Anterior cingulate cortex (tissue), 58 donors: ENCODE measurements around the gene ATP13A2.

Experiments used
- DNase-seq, 58 donors: peaks; one replicate each; lab custom pipeline; 2025; lab: John Stamatoyannopoulos, UW

ATP13A2 gene

GRCh38 chr1:17008208-17008855 lies 3.4 kb downstream of the ATP13A2 start:
- DNase-seq = no peak

DNA sequence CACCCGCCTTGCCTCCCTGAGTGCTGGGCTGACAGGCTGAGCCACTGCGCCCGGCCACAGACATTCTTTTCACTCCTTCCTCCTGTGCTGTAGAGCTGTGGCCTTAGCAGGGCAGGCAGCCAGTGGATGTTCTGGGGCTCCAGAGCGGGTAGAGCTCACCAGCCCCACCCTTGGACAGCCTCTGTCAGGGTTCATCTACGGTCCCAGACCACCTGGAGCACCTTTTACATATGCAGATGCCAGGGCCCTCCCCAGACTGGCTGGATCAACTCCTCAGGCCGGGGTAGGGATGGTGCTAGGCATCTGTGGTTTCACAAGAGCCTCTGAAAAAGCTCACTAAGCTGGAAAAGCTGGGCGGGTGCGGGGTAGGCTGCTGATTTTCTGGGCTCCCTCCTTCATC lies 4.6 kb downstream of the ATP13A2 start:
- no peak for DNase-seq

GRCh38 chr1:17005365-17005740 lies 6.4 kb downstream of the ATP13A2 start:
- DNase-seq = no peak

- DNase-seq = no peak
These were observed 7.0 kb downstream of the ATP13A2 start for GRCh38 chr1:17004466-17005364.

DNA sequence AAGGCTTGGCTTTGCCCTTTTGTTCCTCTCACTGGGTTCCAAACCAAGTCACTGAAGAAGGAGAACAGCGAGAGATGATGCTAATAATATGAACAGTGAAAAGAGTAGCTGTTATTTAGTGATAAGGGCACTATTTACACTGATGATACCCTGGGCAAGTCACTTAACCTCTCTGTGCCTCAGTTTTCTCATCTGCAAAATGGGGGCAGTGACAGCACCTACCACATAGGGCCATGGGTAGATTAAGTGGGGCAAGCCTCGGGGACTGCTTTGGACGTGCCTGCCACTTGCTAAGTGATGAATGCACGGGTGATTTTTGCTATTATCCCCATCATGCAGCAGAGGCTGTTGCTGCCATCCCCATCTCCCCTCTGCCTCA lies 9.2 kb downstream of the ATP13A2 start:
- DNase-seq = no peak

- DNase-seq = no peak
These were observed 9.8 kb downstream of the ATP13A2 start for GRCh38 chr1:17001760-17002523.

- DNase-seq = no peak
These were observed 11.9 kb downstream of the ATP13A2 start for GRCh38 chr1:16999863-17000262.

DNA sequence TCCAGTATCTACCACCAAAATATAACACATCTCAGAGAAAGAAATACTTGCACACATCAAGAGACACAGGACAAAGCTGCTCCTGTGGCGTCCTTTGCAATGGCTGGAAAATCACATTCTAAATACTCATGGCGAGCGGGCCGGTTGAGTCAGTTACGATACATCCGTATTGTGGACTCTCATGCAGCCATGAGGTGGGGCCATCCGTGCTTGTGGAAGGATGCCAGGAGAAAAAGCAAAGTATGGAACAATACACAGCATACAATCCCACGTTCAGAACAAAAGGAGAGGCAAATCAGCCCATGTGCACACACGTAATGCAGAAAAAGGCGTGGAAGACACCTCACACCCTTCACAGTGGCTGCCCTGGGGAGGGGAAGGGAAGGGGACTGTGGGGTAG lies 13.1 kb downstream of the ATP13A2 start:
- no peak for DNase-seq

DNA sequence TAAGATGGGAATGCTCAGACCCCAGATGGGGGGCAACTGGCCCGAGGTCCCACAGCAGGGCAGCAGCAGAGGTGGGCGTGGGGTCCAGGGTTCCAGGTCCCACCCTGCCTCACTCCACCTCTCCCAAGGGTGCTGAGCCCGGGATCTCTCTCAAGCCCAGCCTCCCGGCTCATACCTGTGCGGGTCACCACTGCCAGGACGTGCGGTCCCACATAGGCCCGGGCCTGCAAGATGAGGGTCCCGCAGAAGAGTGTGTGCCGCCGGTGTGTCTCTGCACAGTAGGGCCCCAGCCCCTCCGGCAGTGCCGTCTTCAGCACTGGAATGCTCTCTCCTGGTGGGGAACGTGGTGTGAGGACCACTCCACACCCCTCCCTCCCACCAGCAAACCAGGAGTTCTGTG lies 14.9 kb downstream of the ATP13A2 start:
- DNase-seq = no peak

DNA sequence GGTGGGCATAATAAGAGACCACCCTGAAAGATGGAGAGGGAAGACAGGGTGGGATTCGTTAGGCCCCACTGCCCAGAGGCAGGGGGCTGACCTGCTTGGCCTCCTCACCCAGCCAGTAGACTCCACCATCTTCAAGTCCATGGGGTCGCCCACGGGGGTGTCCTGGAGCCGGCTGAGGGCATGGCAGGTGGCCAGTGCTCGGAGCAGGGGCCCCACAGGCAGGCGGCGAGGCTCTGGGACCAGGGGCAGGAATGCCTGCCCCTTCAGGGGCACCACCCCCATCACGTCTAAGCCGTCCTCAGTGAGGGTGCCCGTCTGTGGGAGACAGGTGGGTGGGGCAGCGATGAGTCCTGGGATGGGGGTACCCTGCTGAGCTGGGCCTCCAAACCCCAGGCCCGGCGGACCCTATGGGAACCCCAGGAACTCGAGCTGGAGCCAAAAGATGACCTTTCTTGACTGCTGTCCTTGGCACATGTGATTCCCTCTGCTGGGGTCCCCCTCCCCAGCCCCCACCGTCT lies 18.1 kb downstream of the ATP13A2 start:
- no peak for DNase-seq

GRCh38 chr1:16992675-16993074 lies 19.1 kb downstream of the ATP13A2 start:
- DNase-seq = no peak

- DNase-seq = no peak
These were observed 19.6 kb downstream of the ATP13A2 start for GRCh38 chr1:16992102-16992501.

GRCh38 chr1:16991571-16991970 lies 20.2 kb downstream of the ATP13A2 start:
- no peak for DNase-seq

DNA sequence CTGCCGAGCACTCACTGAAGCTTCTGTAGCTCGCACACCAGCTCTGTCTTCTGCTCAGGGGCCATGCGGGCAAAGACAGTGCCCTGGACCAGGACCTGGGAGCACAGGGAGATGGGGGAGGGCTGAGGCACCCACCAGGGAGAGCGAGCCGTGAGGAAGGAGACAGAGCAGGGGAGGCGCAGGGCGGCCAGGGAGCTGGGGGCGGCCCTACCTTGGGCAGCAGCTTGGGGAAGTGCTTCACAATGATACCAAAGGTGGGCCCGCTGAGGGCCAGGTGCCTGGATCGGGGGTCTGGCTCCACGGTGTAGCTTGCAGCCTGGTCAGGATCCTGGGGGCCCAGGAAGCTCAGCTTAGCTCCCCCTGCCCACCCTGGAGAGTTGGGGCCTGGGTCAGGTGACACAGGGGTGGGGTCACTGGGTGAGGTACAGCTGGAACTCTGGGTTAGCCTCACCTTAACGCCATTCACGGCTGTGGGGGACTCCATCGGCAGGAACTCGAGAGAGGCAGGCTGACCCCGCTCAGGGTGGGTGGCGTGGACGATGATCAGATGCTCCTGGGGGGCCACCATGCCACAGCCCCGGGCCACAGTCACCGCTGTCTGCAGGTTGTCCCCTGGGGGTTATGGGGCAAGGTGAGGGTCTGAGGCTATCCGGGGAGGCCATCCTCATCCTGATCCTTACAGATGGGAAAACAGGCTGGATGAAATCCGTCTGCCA lies 21.9 kb downstream of the ATP13A2 start:
- DNase-seq = no peak

DNA sequence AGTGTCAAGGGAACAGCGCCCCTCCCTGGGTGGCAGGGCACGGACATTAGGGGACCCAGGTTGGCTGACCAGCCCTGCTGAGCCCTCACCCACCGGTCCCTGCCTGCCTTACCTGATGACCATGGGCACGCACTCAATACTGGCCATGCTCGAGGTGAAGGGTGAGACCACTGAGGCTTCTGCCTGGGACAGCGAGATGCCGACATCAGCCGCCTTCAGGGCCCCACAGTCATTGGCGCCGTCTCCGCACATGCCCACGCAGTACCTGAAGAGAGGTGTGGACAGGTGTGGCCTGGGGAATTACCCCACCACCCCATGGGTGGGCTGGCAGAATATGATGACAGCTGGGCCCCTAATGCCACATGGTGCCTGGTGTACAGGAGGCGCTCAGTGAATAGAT lies 23.5 kb downstream of the ATP13A2 start:
- DNase-seq = no peak

DNA sequence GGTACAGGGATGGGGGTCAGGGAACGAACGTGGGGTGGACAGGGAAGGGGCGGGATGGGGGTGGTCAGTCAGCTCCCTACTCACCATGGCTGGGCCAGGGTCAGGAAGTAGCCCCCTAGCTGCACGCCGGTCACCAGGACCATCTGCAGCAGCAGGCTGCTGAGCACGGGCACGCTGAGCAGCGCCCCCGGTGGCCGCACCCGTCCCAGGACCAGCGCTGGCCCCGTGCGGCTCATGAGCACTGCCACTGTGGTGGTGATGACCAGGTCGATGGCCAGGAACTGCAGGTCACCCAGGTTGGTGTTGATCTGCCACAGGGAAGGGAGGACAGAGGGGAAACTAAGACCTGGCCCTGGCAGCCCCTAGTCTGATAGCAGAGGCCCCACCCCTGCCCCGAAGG lies 24.8 kb downstream of the ATP13A2 start:
- no peak for DNase-seq

GRCh38 chr1:16986560-16986959 lies 25.2 kb downstream of the ATP13A2 start:
- DNase-seq = no peak

GRCh38 chr1:16986113-16986512 lies 25.6 kb downstream of the ATP13A2 start:
- DNase-seq = no peak

GRCh38 chr1:16984717-16985116 lies 27.0 kb downstream of the ATP13A2 start:
- DNase-seq = peak in 16 of 58 donors; percentile 13 to 68 (median 20)

DNA sequence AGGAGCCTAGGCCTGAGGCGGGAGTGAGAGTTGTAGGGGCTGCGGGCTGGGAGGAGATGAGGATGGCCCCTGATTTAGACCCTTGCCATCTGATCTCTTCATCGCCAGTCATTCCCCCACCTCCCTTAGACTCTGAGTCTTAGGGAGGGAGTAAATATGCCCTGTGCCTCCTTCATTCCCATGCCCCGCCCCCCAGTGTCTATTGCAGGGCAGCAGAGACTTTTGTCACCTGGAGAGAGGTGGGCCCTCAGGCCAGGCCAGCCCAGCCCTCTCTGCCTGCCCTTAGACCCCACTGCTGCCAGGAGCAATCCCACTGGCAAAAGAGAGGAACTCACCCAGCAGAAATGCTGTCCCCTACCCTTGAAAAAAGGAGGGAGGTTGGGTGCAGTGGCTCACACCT lies 28.1 kb downstream of the ATP13A2 start:
- DNase-seq = no peak
